ENCODE measurements around the gene PARN.

GRCh38 chr16:14437426-14437825 is 192.6 kb downstream of the PARN start:
- TF ChIP-seq CTCF (IDR thresholded peaks at IDR 0.05; ENCODE audit: low read depth, low read length) = no peak
- TF ChIP-seq POLR2A (IDR thresholded peaks at IDR 0.05; ENCODE audit: extremely low read depth, insufficient read length) = no peak
